GM21423 (cell line): ENCODE results near the gene SSBP3.
"Not testable (repeated sequence)": the region's sequence is repeated elsewhere in the genome, so short reads cannot be mapped to it uniquely, and the experiment has no call there.

Experiments
- ATAC-seq: cut with Tn5 transposase; IDR thresholded peaks from one replicate; pipeline ENCODE4 v1.9.1; 2021; ENCODE audit warnings: mild to moderate bottlenecking, moderate library complexity; ENCODE audit not compliant: unreplicated experiment

Gene SSBP3

DNA sequence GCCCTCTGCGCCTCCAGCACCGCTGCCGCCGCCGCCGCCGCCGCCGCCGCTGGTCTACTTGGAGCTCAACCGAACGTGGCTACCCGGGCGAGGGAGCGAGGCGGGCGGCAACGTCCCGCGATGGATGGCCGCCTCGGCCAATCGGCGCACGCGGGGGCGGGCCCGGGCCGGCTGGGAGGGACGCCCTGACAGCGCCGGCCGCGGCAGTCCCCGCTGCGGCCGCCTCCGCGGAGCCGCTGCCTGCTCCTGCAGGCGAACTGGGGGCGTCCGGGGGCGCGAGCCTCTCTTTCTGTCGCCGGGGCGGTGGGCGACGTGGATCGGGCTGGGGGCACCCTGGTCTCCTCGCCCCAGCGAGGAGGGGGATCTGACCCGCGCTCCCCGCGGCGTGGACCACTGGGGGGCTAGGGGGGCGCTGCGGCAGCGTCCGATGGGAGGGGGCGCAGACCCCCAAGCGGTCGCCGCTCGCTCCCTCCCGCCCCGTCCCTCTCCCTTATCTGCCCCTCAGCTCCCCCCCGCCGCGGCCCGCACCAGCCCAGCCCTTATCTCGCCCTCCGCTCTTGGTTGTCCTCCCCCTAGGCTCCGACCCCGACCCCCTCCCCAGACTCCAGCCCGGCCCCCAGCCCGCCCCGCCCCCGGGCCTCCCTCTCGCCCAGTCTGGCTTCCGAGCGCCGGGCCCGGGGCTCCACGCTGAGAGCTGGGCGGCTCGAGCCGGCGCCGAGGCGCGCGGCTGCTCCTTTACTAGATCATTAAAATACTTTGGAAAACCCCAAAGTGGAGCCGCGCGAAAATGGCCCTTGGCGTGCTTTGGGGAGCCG, at the start of gene SSBP3:
Gene SSBP3, minus strand, starts transcription at position 56 of the 815 bp plus-strand sequence.
- peak; percentile 82 for ATAC-seq

DNA sequence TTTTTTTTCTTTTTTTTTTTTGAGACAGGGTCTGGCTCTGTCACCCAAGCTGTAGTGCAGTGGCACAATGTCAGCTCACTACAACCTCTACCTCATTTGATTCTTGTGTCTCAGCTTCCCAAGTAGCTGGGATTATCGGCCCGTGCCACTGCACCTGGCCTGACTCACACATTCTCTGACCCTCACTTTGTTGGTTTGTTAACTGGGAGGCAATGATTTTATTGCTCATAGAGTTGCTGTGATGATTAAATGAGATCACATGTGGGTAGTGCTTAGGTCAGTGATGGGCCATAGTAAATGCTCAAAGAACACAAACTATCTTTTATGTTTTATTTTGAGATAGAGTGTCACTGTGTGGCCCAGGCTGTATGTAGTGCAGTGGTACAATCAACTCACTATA, 47.3 kb upstream of the SSBP3 start:
- ATAC-seq: no peak

DNA sequence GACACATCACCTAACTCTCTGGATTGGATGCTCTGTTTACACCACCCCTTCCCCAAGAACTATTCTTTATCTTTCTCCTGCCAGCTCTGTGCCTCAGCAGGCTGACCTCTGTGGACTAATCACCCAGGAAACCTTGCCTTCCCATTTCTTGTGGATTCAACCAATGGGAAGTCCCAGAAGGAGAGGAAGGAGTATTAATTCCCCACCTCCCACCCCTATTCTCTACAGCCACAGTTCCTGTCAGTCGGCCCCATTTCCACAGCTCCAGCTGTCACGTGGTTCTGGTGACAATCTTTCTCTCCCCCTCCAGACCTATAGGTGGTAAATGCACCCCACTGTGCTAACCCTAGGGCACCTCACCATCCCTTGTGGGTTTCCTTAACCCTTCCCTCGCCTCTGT, 46.8 kb upstream of the SSBP3 start:
- no peak for ATAC-seq

DNA sequence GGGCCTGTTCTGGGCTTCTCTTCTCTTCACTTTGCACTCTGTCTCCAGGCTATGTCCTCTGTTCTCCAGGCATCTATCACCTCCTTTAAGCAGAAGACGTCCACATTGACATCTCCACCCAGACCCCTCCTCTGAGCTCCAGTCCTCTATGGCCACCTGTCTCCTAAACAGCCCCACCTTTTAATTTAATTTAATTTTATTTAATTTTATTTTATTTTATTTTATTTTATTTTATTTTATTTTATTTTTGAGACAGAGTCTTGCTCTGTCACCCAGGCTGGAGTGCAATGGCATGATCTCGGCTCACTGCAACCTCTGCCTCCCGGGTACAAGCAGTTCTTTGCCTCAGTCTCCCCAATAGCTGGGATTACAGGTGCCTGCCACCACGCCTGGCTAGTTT, 43.2 kb upstream of the SSBP3 start:
- ATAC-seq: not testable (repeated sequence)

DNA sequence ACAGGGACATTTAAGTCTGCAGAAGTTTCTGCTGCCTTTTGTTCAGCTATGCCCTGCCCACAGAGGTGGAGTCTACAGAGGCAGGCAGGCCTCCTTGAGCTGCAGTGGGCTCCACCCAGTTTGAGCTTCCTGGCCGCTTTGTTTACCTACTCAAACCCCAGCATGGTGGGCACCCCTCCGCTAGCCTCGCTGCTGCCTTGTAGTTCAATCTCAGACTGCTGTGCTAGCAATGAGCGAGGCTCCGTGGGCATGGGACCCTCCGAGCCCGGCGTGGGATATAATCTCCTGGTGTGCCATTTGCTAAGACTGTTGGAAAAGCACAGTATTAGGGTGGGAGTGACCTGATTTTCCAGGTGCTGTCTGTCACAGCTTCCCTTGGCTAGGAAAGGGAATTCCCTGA, 42.6 kb upstream of the SSBP3 start:
- ATAC-seq: not testable (repeated sequence)

DNA sequence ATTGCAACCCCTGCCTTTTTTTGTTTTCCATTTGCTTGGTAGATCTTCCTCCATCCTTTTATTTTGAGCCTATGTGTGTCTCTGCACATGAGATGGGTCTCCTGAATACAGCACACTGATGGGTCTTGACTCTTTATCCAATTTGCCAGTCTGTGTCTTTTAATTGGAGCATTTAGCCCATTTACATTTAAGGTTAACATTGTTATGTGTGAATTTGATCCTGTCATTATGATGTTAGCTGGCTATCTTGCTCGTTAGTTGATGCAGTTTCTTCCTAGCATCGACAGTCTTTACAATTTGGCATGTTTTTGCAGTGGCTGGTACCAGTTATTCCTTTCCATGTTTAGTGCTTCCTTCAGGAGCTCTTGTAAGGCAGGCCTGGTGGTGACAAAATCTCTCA, 40.9 kb upstream of the SSBP3 start:
- ATAC-seq: not testable (repeated sequence)

DNA sequence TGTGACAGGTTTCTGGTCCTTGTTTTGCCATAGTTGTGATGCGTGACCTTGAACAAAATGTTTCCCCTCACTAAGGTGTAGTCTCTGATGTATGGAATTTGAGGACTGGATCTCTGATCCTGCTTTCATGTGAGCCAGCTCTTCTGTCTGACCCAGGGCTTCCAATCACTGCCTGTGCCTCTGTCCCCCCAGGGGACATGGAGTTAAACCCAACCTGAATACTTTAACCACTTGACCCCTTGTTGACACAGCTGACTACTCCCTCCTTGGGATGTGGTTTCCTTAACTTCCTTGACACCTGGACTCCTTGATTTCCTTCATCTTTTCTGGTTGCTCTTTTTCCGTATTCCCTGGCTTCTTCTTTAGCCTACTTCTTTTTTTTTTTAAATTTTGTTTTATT, 36.0 kb upstream of the SSBP3 start:
- no peak for ATAC-seq

DNA sequence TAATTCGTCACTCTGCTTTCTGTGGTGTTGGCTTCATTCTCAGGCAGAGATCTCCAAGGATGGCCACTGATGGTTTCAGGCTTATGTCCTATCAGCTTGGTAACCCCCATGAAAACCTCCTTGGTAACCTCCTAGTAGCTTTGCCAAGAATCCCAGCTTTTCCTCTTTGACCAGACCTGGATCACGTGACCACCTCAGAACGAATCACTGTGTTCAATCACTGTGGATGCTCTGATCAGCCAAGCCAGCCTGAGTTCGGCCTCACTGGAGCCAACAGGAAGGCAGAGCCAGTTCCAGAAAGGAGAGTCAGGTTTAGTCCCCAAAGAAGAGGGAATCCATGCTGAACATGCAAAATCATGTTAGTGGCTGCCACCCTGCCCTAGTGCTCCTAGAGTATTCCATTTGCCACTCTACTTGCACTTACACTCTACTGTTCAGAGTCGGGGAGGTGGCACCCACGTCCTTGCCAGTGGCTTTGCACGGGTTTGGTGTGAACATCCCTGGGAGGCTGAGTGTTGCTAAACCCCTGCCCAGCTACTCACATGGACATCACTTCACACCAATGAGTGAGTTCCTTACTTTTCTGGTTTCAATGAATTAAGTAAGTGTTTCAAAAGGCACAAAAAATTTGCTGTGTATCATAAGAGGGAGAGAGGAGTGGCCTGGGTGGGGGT, 33.5 kb upstream of the SSBP3 start:
- no peak for ATAC-seq

DNA sequence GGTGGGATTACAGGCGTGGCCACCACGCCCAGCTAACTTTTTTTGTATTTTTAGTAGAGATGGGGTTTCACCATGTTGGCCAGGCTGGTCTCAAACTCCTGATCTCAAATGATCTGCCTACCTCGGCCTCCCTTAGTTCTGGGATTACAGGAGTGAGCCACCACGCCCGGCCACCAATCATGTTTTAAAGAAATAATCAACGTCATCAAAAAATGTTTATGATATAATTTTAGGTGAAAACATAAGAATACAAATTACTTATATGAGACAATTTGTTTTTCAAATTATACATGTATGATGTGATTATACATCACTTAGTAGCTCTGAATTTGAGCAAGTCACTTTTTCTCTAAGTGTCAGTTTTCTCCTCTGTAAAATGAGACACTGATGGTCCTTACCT, 31.6 kb upstream of the SSBP3 start:
- no peak for ATAC-seq

DNA sequence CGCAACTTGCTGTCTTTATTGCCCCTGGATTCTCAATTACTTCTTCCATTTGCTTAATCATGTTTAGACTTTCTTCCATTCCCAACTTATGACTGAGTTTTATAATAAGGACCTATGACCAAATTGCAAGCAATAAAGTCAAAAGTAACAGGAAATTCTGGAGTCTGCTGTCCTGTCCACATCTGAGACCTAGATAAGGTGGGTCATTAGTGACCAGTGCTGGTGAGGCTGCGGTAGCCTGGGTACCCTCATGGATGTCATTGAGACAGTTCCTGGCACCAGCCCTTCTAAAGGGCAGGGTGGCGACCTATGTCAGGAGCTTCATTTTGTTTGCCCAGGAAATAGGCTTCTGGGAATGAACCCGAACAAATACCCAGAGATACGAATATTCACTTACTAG, 30.6 kb upstream of the SSBP3 start:
- ATAC-seq: no peak

DNA sequence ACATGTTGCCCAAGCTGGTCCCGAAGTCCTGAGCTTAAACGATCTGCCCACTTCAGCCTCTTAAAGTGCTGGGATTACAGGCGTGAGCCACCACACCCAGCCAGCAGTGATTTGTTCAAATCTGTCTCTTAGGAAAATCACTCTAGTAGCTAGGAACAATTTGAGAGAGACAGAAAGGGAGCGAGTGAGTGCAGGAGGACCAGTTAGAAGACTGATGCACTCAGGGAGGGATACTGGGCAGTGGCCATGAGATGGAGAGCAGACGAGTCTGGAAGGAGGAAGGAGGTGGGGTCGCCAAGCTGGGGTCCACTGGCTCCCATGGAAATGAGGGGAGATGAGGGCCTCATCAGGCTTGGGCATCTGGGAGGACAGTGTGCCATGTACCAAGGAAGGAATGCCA, 23.6 kb upstream of the SSBP3 start:
- no peak for ATAC-seq

DNA sequence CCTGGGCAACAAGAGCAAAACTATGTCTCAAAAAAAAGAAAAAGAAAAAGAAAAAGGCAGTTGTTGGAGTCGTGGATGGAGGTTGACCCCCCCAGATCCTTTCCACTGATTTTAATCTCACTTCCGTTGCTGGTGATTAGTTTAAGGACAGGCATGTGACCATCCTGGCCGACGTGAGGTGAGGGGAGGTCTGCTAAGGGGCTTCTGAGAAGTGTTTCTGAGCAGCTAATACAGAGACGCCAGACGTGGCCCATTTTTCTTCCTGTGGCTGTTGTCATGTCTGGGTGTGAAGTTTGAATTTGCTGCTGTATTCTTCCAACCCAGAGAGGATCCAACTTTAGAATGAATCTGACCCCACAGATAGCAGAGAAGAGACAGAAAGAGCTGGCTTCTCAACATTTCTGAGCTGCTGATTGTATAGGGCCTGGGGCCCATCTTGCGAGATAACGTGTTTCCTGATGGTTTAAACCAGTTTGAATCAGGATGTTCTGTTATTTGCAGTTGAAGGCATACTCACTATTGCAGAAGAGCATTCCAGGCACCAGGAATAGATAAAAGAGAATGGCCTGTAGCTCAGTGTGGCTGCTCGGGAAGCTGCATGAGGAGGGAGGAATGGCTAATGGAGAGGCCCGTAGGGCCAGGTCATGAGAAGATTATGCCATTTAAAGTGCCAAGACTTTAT, 22.8 kb upstream of the SSBP3 start:
- no peak for ATAC-seq

DNA sequence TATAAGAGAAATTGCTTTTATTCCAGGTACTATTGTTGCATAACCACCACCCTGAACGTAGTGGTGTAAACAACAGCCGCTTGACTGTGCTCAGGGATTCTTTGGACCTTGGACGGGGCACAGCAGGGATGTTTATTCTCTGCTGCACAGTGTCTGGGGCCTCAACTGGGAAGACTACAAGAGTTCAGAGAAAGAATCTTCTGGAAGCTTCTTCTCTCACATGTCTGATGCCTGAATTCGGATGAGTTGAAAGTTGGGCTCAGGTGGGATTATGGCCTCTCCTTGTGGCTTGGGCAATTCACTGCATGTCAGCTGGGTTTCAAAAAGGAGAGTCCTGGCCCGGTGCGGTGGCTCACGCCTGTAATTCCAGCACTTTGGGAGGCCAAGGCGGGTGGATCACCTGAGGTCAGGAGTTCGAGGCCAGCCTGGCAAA, 19.0 kb upstream of the SSBP3 start:
- ATAC-seq: no peak

DNA sequence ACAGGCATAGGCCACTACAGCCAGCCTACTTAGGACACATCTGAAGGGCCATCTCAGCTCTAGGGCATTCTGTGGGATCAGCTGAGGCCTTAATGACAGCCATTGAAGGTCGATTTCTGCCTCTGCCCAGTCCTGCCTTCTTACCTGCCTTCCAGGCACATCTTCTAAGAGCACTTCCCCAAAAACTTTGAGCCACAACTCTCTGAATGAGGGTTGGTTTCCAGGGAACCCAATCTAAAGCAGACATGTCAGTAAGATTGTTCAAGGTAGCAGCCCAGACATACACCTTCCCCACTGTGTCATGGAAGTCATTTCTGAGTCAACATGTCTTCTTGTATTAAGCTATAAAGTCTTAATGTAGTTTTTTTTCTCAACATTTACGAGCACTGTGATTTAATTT, 18.2 kb upstream of the SSBP3 start:
- no peak for ATAC-seq

DNA sequence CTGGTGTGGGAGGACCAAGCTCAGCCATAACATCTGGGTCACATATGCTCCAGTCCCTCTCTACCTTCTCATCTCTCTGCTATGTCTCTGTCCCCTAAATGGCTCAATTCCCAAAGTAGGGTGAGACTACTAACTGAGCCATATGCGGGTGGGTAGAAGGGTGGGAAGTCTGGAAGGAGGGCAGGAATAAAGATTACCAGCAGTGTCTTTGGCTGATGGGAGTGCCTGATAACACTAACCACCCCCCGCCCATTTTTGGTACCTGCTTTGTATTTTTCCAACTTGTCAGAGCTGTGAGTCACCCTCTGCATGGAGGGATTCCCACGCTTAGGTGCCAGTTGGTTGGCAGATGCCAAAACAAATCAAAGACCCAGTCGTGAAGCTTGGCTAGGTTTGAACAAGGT, 14.9 kb upstream of the SSBP3 start:
- no peak for ATAC-seq

DNA sequence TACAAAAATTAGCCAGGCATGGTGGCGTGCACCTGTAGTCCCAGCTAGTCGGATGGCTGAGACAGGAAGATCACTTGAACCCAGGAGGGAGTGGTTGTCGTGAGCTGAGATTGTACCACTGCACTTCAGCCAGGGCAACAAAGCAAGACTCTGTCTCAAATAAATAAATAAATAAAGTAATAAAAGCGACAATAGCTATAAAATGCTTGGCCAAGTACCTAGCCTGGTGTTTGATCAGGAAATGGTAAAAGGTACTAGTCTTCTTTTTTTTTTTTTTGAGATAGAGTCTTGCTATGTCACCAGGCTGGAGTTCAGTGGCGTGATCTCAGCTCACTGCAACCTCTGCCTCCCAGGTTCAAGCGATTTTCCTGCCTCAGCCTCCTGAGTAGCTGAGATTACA, 12.4 kb upstream of the SSBP3 start:
- ATAC-seq: not testable (repeated sequence)

DNA sequence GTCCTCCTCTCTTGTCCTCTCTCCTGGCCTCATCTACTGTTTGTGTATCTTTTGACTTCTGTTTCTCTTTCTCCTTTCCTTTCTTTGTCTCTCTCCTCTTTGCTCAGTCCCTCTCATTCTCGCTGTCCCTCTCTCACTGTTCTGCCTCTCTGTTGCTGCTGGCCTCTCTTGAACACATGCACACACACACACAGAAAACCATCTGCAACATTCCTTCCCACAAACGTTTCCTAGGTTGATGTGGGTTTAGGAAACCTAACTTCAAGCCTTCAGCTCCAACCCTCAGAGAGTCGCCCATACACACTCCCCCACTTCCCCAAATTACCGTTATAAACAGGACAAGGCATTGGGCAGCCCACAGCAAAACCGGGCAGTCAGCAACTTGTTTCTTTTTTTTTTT, 10.9 kb upstream of the SSBP3 start:
- ATAC-seq: no peak

DNA sequence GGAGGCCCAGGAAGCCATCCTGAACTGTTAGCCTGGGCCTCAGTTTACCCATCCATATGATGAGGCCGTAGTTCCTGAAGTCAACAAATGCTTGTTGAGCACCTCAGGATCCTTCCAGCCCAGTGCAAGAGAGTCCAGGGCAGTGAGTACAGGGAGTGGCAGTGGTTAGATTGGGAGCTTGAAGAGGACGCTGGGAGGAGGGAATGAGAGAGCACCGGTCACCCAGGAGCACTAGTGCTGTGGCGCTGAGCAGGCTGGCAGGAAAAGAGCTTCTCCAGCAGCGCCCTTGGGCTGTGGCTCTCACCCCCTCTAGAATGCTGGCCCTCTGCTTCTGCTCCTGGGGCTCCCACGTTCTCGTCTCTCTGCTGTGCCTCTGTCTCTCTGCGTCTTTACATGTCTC, 10.2 kb upstream of the SSBP3 start:
- no peak for ATAC-seq

DNA sequence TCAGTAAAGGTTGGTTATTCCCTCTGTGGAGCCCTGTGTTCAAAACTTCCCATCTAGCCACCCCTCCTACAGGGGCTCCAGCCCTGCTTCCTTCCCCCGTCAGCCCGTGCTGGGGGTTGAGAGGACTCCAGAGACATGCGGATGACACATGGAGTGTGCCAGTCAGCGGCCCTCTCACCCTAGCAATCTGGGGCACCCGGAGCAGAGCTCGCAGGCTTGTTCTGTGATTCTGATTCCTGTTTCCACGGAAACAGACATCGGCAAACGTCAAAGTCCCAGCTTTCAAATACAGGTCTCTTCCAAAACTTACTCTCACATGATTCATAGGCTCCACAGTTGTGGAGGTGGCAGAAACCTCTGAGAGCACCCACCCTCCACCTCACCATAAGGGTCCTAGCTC, 9.8 kb upstream of the SSBP3 start:
- no peak for ATAC-seq

DNA sequence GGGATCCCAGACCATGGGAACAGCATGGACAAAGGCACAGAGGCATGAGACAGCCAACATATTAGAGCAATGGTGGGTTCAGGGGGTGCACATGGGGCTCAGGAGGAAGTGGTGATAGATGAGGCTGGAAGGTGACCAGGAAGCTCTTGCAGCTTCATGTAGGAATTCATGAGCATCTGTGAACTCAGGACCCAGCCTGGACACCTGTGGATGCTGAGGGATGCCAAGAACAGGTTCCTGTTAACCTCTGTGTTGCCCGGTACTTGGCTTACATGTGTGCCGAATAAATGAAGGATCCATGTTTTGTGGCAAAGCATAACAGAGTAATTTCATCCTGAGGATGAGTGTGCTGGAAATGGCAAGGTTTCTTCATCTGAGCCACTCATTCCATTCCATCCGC, 9.3 kb upstream of the SSBP3 start:
- no peak for ATAC-seq

DNA sequence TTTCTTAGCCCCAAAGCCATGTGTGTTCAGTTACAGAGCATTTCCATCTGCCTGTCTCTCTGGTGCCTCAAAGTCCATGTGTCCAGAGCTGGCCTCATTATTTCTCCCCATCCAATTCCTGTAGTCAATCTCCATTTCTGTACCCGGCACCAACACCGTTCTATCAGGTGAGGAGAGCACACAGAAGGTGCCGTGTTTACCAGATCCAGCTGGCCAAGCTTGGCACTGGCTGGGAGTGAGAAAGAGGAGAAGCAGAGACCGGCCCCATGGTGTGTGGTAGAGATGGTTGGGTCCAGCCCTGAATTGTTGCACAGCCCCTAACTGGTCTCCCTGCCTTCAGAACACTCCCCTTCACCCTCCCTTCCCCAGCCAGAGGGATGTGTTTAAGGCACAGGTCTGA, 7.5 kb upstream of the SSBP3 start:
- ATAC-seq: no peak

DNA sequence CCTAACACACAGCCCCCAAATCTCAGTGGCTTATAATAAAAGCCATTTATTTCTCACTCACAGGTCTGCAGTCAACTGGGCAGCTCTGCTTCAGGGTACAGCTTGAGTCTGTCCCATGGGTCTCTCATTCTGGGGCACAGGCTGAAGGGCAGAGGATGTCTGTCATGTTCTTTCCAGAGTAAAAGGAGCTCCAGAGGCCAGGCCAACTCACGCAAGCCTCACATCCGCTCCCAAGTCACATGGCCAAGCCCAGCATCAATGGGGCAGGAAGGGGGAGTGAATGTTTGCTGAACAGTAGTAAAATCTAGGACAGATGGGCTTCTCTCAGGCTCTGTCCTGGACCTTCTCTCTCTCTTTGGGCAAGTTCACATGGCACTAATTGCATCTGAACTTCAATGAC, 7.1 kb upstream of the SSBP3 start:
- no peak for ATAC-seq
